Ecto neural progenitor cell (in vitro differentiated cells): Measurements from ENCODE around the gene DDX39A.
A peak's percentile ranks its signal among the peaks of the same experiment; 100 is the strongest.

ENCODE experiments used
- DNase-seq: peaks from one replicate; pipeline ENCODE4 v3.0.0-alpha.2; 2018; ENCODE audit warnings: low spot score

Gene DDX39A

GRCh38 chr19:14434543-14435319, 15.6 kb upstream of the DDX39A start:
- no peak for DNase-seq

- DNase-seq, result peak; percentile 60
These were observed 14.7 kb upstream of the DDX39A start for GRCh38 chr19:14433554-14434501.

DNA sequence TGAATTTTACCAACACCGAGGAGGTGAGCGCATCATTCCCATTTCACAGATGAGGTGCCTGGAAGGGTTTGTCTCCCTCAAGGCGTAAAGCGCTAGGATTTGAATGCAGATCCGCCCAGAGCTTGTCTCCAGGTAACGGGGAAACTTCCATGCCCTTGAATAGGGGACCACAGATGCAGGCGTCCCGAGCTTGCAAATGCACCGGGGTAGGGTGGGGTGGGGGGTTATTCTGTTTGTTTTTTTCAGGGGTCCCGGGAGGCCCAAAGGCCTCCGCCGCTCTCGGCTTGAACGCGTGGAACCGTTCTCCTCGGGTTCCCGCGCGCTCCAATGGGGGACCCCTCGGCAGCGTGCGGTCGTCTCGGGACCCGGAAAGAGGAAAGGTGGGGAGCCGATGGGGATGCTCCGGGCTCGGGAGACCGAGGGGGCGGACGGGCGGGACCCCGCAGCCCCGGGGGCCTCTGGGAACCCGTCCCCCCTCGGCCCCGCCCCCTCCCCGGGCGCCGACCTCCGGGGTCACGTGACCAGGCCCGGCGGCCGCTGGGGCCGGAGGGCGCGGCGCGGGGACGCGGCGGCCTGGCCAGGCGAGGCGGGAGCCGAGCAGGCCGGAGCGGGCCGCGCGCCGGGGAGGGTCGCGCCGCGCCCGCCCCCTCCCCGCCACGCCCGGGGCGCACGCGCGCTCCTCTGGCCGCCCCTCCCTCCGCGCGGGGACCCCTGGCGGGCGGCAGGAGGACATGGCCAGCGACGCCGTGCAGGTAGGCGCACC, 13.8 kb upstream of the DDX39A start, which contains the start of gene PKN1:
Gene PKN1, plus strand, starts transcription at position 516 of the 763 bp plus-strand sequence. Its CDS starts 216 bp downstream, at position 732.
- peak; percentile 80 for DNase-seq

DNA sequence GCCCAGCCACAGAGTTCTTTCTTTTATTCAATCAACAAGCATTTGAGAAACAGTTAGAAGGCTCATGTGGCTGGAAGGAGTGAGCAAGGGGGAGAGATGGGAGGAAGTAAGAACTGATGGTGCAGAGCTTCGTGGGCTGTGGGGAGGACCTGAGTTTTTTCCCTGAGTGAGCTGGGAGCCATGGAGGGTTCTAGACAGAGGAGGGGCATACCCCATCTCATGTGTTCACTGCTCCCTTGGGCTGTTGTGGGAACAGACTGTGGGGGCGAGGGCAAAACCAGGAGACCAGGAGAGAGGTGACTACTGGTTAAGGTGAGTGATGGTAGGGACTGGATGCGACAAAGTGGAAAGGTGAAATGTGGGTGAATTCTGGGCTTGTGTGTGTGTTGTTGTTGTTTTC, 11.6 kb upstream of the DDX39A start:
- DNase-seq, result no peak

- DNase-seq, result no peak
These were observed 9.8 kb upstream of the DDX39A start for GRCh38 chr19:14428882-14429416.

DNA sequence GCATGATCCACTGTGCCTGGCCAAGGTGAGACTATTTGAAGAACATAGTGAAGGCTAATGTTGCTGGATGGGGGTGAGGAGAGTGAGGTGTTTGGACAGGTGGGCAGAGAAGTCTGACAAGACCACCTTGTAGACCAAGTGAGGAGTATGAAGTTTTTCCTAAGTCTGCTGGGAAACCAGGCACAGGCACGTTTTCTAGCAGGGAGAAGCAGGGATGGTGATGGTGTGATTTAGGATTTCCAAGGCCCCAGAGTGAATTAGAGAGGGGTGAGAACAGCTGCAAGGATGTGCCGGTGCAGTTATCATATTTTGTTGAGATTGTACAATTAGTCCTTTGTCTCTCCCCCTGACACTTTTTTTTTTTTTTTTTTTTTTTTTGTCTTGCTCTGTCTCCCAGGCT, 8.3 kb upstream of the DDX39A start:
- DNase-seq, result no peak

DNA sequence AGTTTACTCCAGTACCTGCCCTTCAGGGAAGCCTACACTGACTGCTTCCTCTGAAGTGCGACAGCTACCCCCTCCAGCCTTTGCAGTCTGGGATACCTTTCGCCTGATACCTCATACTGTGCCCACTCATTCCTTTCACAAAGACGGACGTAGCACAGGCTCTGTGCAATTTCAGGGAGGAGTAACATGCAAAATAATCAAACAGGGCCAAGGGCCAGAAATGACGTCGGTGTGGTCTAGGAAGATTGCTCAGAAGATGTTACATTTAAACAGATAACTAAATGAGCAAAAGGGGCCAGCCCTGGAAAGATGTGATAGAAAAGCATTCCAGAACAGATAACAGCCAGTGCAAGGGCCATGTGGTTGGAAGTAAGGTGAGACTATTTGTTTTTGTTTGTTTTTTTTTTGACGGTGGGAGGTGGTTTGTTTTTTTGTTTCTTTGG, 6.6 kb upstream of the DDX39A start:
- DNase-seq, result no peak

- peak; percentile 91 for DNase-seq
These were observed 360 bp downstream of the DDX39A start for GRCh38 chr19:14418856-14419105.

DNA sequence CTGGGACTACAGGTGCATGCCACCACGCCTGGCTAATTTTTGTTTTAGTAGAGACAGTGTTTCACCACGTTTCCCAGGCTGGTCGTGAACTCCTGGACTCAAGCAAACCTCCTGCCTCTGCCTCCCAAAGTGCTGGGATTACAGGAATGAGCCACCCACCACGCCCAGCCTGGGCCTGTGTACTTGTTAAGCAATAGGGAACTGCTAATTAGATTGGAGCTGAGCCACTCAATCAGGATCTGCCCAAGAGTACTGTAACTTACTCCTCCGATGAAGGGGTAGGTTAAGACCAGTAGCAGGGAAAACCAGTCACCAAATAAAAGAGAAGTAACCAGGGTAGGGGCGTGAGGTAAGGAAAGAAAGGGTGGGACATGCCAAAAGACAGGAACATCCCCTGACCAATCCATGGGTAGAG, 2.3 kb downstream of the DDX39A start:
- no peak for DNase-seq

- DNase-seq, result no peak
These were observed 4.0 kb downstream of the DDX39A start for GRCh38 chr19:14414926-14415690.

DNA sequence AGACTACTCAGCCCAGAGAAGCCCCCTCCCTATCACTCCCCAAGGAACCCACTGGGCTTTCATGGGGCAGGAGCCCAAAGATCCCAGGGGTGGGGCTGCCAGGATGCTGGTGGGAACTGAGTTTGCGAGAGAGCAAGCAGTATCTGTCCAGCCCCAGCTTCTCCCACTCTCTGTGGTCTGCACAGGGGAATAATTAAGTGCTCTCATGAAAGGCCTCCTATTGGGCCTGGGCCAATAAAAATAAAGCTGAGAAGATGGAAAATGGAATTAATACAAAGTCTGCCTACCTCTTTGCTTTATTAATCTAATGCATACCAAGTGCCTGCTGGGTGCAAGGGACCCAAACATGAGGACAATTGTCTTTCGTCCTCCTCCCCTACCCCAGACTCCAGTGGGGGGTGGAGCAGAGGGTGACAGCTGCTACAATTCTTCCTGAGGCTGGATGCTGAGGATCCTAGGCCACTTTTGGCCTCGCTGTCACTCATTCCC, 5.4 kb downstream of the DDX39A start:
- DNase-seq, result no peak

- DNase-seq, result no peak
These were observed 6.0 kb downstream of the DDX39A start for GRCh38 chr19:14412996-14413692.

DNA sequence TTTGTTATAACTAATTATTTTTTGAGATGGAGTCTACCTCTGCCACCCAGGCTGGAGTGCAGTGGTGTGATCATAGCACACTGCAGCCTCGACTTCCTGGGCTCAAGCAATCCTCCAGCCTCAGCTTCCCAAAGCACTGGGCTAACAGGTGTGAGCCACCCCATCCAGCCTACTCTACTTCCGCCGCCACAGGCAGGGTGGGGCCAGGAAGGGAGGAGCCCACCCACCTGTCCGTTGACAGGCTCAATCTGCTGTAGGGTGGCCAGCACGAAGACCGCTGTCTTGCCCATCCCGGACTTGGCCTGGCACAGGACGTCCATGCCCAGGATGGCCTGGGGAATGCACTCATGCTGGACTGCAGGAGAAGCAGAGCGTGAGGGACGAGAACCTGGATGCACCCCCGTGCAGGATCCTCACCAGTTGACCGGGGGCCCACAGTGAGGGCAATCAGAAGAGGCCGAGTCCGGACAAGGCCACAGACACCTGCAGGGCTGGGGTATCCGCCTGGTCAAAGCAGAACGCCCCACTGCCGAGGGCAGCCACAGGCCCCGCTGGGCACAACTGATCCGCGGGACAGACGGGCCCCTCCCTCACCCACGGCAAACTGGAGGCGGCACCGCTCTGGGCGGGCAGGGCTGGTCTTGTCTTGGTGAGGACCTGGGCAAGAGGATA, 6.7 kb downstream of the DDX39A start:
- DNase-seq, result peak; percentile 30

GRCh38 chr19:14411938-14412245, 7.2 kb downstream of the DDX39A start:
- DNase-seq, result no peak

DNA sequence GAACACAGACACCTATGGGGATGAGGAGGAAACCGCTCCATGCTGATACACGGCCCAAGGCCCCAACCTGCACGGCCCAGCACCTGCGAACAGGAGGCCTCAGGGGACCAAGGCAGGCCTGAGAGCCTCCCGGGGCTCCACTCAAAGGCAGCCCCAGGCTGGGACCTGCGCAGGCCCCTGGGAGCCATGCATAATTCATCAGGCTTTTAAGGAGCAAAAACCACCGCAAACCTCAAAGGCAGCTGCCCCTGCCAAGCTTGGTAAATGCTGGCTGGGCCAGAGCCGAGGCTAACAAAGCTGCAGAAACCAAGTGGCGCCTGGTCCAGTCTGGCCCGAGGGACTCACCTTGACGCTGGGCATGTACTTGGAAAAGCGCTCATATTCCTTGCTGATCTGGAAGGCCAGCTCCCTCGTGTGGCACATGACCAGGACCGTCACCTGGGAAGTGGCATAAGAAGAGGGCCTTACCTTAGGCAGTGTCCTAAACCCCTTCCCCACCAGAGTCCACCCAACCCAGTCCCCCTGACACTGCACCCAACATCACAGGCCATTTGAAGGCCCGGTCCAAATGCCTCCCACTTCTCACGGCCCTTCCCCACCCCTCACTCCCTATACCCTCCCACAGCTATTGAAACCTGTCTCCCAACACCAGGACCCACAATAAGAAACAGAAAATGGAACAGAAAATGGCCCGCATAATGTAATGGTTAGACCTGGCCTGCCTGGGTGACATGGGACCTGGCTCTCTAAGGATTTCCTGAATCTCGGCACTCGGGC, 7.8 kb downstream of the DDX39A start:
- peak; percentile 23 for DNase-seq

DNA sequence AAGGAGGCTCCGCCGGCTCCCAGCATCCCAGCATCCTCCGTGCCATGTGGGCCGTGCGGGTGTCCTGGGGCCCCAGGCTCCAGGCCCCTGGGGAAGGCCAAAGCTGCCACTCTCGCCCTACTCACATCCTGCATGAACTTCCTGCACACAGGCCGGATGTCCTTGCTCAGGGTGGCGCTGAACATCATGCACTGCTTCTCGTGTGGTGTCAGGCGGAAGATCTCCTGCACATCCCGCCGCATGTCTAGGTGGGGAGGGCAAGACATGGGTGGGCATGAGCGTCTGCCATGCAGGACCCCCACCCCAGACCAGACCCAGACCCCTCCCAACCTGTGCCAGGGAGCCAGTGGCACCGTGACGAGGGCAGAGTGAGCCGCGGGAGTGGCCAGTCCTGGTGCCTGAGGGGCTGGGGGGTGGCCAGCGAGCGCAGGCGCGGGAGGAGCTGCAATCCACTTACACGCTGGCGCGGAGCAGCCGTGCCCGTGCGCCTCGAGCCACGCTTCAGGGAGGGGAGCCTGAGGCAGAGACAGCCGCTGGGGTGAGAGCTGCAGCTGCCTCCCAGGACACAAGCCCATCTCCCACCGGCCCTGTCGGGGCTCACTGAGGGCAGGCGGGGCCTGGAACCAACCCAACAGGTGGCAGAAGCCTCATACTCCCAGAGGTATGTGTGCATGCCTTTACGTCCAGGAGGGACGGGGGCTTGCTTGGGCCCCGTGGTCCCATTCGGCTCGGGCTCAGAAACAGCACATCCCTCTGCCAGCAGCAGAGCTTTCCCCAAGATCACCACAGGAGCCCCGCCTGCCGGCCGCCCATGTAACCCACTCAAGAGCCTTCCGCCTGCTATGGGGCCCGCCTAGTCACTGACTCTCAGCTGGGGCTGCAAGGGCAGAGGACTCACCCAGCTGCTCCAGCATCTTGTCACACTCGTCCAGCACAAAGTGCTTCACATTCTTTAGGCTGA, 8.8 kb downstream of the DDX39A start:
- peak; percentile 39 for DNase-seq

GRCh38 chr19:14409146-14410023, 9.8 kb downstream of the DDX39A start:
- no peak for DNase-seq
